K562 (cell line): ENCODE data around the gene ADM. TPM values are rescaled to one million over a fixed set of nuclear protein-coding genes. Genes with fewer than 3 reads are reported as not detected.
A peak's percentile ranks its signal among the peaks of the same experiment; 100 is the strongest.

ENCODE experiments used
- ATAC-seq: fragments of 200-7000 bp; cut with Tn5 transposase; 3 replicates; pipeline ENCODE4 v1.9.1; 2020; ENCODE audit warnings: moderate library complexity
- Bru-seq: library from RNA; stranded (reverse); fragments of 400-500 nt; gene quantifications from one replicate; lab custom pipeline; 2021; lab: Mats Ljungman, UMichigan
- BruChase-seq, 2 experiments: library from RNA; stranded (reverse); fragments of 400-500 nt; gene quantifications; one replicate each; lab custom pipeline; 2021; lab: Mats Ljungman, UMichigan
- BruUV-seq: library from RNA; stranded (reverse); fragments of 400-500 nt; replicated peaks from 2 replicates; lab custom pipeline; 2021; lab: Mats Ljungman, UMichigan
- CTCF ChIA-PET: fragments of 300-600 bp; formaldehyde crosslinking; extraction: SDS; loops from one replicate; lab custom pipeline; 2021; ENCODE audit warnings: low intra/inter-chr PET ratio; lab: Yijun Ruan, JAX
- POLR2A ChIA-PET: fragments of 300-600, 350-650 bp; sonication (Branson Sonifier 250); formaldehyde crosslinking; extraction: SDS; loops from one replicate; lab custom pipeline; 2021; ENCODE audit warnings: antibody characterized with exemption, inconsistent platforms; lab: Yijun Ruan, JAX
- DNase-seq, 4 experiments: peaks; one replicate each; pipeline versions ENCODE4 v3.0.0 to v3.0.0-alpha.2; 2011 to 2018; ENCODE audit warnings: low spot score in 3 of 4, mixed read lengths in 3 of 4; ENCODE audit errors: extremely low read depth in 1 of 4
- FAIRE-seq: peaks from 2 replicates; lab custom pipeline; 2011; peaks lifted over from hg19 to GRCh38; lab: Jason Lieb, UNC
- H2AFZ ChIP-seq: 2 replicates; pipeline ENCODE4 v1.6.0; 2011; ENCODE audit warnings: low read depth, low read length, control low read depth, inconsistent platforms
- H3K27ac ChIP-seq: fragments of 200-600 bp; 3 replicates; pipeline ENCODE4 v1.8.0; 2011; ENCODE audit warnings: low read depth, mild to moderate bottlenecking, control low read depth, inconsistent platforms, low read length, moderate library complexity, mixed read lengths; ENCODE audit errors: extremely low read depth
- H3K27me3 ChIP-seq, 2 experiments: fragments of 300-600 bp in 1 of 2; 2 replicates in 1 of 2; 3 replicates in 1 of 2; pipeline versions ENCODE4 v1.6.0 to v1.8.0; 2011; ENCODE audit warnings: inconsistent platforms in 2 of 2, low read length in 2 of 2, mild to moderate bottlenecking in 1 of 2, mixed read lengths in 1 of 2, moderate library complexity in 1 of 2; ENCODE audit not compliant: control insufficient read depth in 2 of 2, insufficient read depth in 2 of 2
- H3K36me3 ChIP-seq: fragments of 300-600 bp; 3 replicates; pipeline ENCODE4 v1.8.0; 2011; ENCODE audit warnings: mild to moderate bottlenecking, low read length, inconsistent platforms; ENCODE audit not compliant: control insufficient read depth, insufficient read depth
- H3K4me1 ChIP-seq, 2 experiments: fragments of 200-600 bp in 1 of 2; replicated peaks in 1 of 2; 2 replicates in 1 of 2; 3 replicates in 1 of 2; pipeline versions ENCODE4 v1.5.1 to v1.8.0; 2011; ENCODE audit warnings: inconsistent platforms in 2 of 2, low read length in 2 of 2, mild to moderate bottlenecking in 1 of 2, mixed read lengths in 1 of 2, moderate library complexity in 1 of 2; ENCODE audit not compliant: control insufficient read depth in 2 of 2, insufficient read depth in 2 of 2
- H3K4me2 ChIP-seq: 2 replicates; pipeline ENCODE4 v1.6.1; 2011; ENCODE audit warnings: low read length, control low read depth, inconsistent platforms, mixed read lengths; ENCODE audit not compliant: insufficient read depth
- H3K4me3 ChIP-seq: fragments of 200-600 bp; sonication (generic), shearing (Covaris generic); 2 replicates; pipeline ENCODE4 v1.5.1; 2016; ENCODE audit warnings: control low read depth, inconsistent platforms
- H3K79me2 ChIP-seq: fragments of 200-600 bp; 3 replicates; pipeline ENCODE4 v1.8.0; 2011; ENCODE audit warnings: low read length, inconsistent platforms; ENCODE audit not compliant: control insufficient read depth, insufficient read depth
- H3K9ac ChIP-seq, 2 experiments: 2 replicates each; pipeline versions ENCODE4 v1.6.0 to v1.6.1; 2011; ENCODE audit warnings: low read depth in 2 of 2, low read length in 2 of 2, control low read depth in 1 of 2, inconsistent platforms in 1 of 2, mild to moderate bottlenecking in 1 of 2, mixed read lengths in 1 of 2; ENCODE audit not compliant: insufficient read depth in 1 of 2
- H3K9me1 ChIP-seq: one replicate; pipeline ENCODE4 v1.6.0; 2011; ENCODE audit warnings: inconsistent platforms, mild to moderate bottlenecking, low read length, moderate library complexity; ENCODE audit not compliant: control insufficient read depth, insufficient read depth
- H3K9me3 ChIP-seq: replicated peaks from 2 replicates; pipeline ENCODE4 v1.5.1; 2011; ENCODE audit warnings: low read depth, low read length, inconsistent platforms; ENCODE audit not compliant: control insufficient read depth, insufficient read depth
- H4K20me1 ChIP-seq: replicated peaks from 2 replicates; pipeline ENCODE4 v1.6.1; 2011; ENCODE audit warnings: low read length, inconsistent platforms, mixed read lengths; ENCODE audit not compliant: control insufficient read depth, insufficient read depth
- RAD21 ChIP-seq, 2 experiments: fragments of 250-450 bp in 1 of 2; fragments of 450-650 bp in 1 of 2; sonication (Bioruptor Pico) in 1 of 2; formaldehyde crosslinking in 1 of 2; IDR thresholded peaks in 1 of 2; conservative IDR thresholded peaks in 1 of 2; 2 replicates each; pipeline versions ENCODE4 v1.4.0 to v1.8.0; 2020 to 2022; ENCODE audit warnings: mild to moderate bottlenecking in 2 of 2, moderate library complexity in 1 of 2
- ZBTB40 ChIP-seq, 2 experiments: fragments of 450-650 bp in 1 of 2; sonication (generic) in 1 of 2; formaldehyde crosslinking in 1 of 2; IDR thresholded peaks; 2 replicates each; pipeline versions ENCODE4 v1.7.1 to v1.9.0; 2016 to 2022; ENCODE audit warnings: inconsistent platforms in 1 of 2, mild to moderate bottlenecking in 1 of 2, missing genetic modification reagents in 1 of 2
- WGBS: fragments of 100-300 bp; shearing (Covaris generic); methylation state at CpG from one replicate; pipeline ENCODE4 v1.1.6; 2016; ENCODE audit warnings: low coverage, mixed read lengths; ENCODE audit not compliant: insufficient coverage; ENCODE audit errors: missing lambda C conversion rate; 5-methylcytosine and 5-hydroxymethylcytosine counted together
- in situ Hi-C: fragments of 300-500 bp; cut with MboI; formaldehyde crosslinking; loops from 4 replicates; pipeline ENCODE4 v1.15.0; 2018; ENCODE audit warnings: inconsistent platforms, mixed read lengths
- intact Hi-C: fragments of 100-400 bp; cut with micrococcal nuclease; formaldehyde crosslinking; loops from 2 replicates; pipeline ENCODE4 v1.14.2; 2022
- long read RNA-seq, 3 experiments: library from polyadenylated mRNA in 2 of 3; library from RNA in 1 of 3; unstranded in 2 of 3; stranded (forward) in 1 of 3; transcript quantifications; one replicate each; pipeline ENCODE4 v2.0.0, GENCODE V29; 2019 to 2022
- polyA minus RNA-seq, 3 experiments: library from RNA; depleted of rRNA, polyadenylated mRNA; stranded (reverse); fragments of >200 nt; gene quantifications; 2 replicates each; pipeline ENCODE4 v1.2.3, GENCODE V29; 2011
- polyA plus RNA-seq, 8 experiments: library from polyadenylated mRNA; depleted of rRNA in 4 of 8; stranded (reverse) in 5 of 8; unstranded in 3 of 8; fragments of >200 nt; fragmentation: Nextera tagmentation in 2 of 8; fragmentation: Illumina TruSeq in 1 of 8; extraction: Ambion mirVana in 2 of 8; extraction: Trizol in 1 of 8; gene quantifications; 2 replicates each; pipeline versions ENCODE4 v1.2.1 to v1.2.3, GENCODE V29; 2011 to 2014; ENCODE audit warnings: inconsistent platforms in 1 of 8, missing spikeins in 1 of 8
- total RNA-seq, 7 experiments: library from RNA; depleted of rRNA in 6 of 7; stranded (reverse); fragments of >200 nt in 6 of 7; fragmentation: Illumina TruSeq in 2 of 7; extraction: Trizol in 2 of 7; gene quantifications; 2 replicates each; pipeline versions ENCODE4 v1.2.1 to v1.2.3, GENCODE V29; 2011 to 2021; ENCODE audit warnings: low replicate concordance in 1 of 7

The ADM gene
- total RNA-seq (2011; cell fraction: chromatin; rRNA removed; ENCODE audit: low replicate concordance): 0.35 and 1.2 TPM in 2 replicates
- total RNA-seq (2011; cell fraction: nucleolus; rRNA removed): 0.39 and 1.7 TPM in 2 replicates
- 0.46 and 1.0 TPM in 2 replicates for total RNA-seq (2011; cell fraction: nucleoplasm; rRNA removed)
- total RNA-seq (2014; rRNA removed): not detected in 2 replicates
- total RNA-seq (2014; rRNA removed; fragmentation: Illumina TruSeq; extraction: Trizol): not detected in 2 replicates
- total RNA-seq (2015; rRNA removed; fragmentation: Illumina TruSeq; extraction: Trizol): not detected in 2 replicates
- 0.49 and 0.78 TPM in 2 replicates for total RNA-seq (2021)
- 0.32 and 0.47 TPM in 2 replicates for polyA plus RNA-seq (2011; rRNA removed)
- polyA plus RNA-seq (2011; cell fraction: cytosol; rRNA removed): 0.25 and 0.59 TPM in 2 replicates
- polyA plus RNA-seq (2011; cell fraction: nucleus; rRNA removed): 0.63 and 1.0 TPM in 2 replicates
- polyA plus RNA-seq (2012): 0.21 and 0.30 TPM in 2 replicates
- not detected in 2 replicates for polyA plus RNA-seq (2014; fragmentation: Illumina TruSeq; extraction: Trizol)
- polyA plus RNA-seq (2014; fragmentation: Nextera tagmentation; extraction: Ambion mirVana): not detected
- polyA plus RNA-seq (2014; rRNA removed): 0.20 and 0.23 TPM in 2 replicates
- not detected in 2 replicates for polyA minus RNA-seq (2011; rRNA and poly(A)+ RNA removed)
- 0.67 and 0.73 TPM in 2 replicates for polyA minus RNA-seq (2011; cell fraction: cytosol; rRNA and poly(A)+ RNA removed)
- 0.40 and 0.89 TPM in 2 replicates for polyA minus RNA-seq (2011; cell fraction: nucleus; rRNA and poly(A)+ RNA removed)
- Bru-seq, nascent RNA: percentile 28 among the genes with signal in this experiment
- BruChase-seq, experiment 1, labeled RNA remaining after a 2-hour chase: percentile 36 among the genes with signal in this experiment
- BruChase-seq, experiment 2, labeled RNA remaining after a 6-hour chase: percentile 42 among the genes with signal in this experiment
- long read RNA-seq, experiment 1, partial matches to known transcripts: 0 of 1 reads
- long read RNA-seq, experiment 1, other reads (novel, unspliced or antisense): 0 of 1 reads
- long read RNA-seq, experiment 2, partial matches to known transcripts: 0 of 1 reads
- long read RNA-seq, experiment 2, other reads (novel, unspliced or antisense): 0 of 1 reads
- long read RNA-seq, experiment 3: 0 reads

GRCh38 chr11:10304495-10305261 lies at the start of gene ADM:
Gene ADM, plus strand, starts transcription at chr11:10305073. Its CDS starts 628 bp downstream, at chr11:10305701.
- peak; percentile 53 to 64 (median 61) for DNase-seq
- in situ Hi-C loops (loop anchor here (25.0 kb wide), 1 partner anchor 442 kb away; no protein-coding TSS in a partner anchor), intact Hi-C loops (loop anchor here (1.0 to 5.0 kb wide), 4 partner anchors 96 to 692 kb away; no protein-coding TSS in a partner anchor)
- no peaks in the 10 kb centered on the region for H3K9me3 ChIP-seq
- H3K27me3 ChIP-seq: peaks cover 25 to 27% of the 10 kb centered on the region in 2 experiments
- no TSS peak for BruUV-seq
- peak within 1 kb of the TSS; percentile 84 for H2AFZ ChIP-seq
- peak within 1 kb of the TSS; percentile 38 for H3K4me3 ChIP-seq
- H3K9ac ChIP-seq: 0 out of 4 replicates have a peak within 1 kb of the TSS, but pooled peaks of 1 of the 2 experiments have one; percentile 53
- no peak for FAIRE-seq
- no peaks in the 10 kb centered on the region for H3K36me3 ChIP-seq
- POLR2A ChIA-PET: interaction anchor here (0.6 to 1.4 kb wide), 3 partner anchors 10 to 1404 kb away, joined by 3 to 5 read pairs (median 4); no protein-coding TSS in a partner anchor
- peaks cover 20 to 53% of the 10 kb centered on the region in 2 experiments for H3K4me1 ChIP-seq
- H3K27ac ChIP-seq: no peak within 1 kb of the TSS
- 0 out of 2 replicates have a peak, but pooled peaks cover 4% of the 10 kb centered on the region for H4K20me1 ChIP-seq
- no peaks in the 10 kb centered on the region for H3K79me2 ChIP-seq
- 11% methylated on average over 21 of the region's 48 CpGs for WGBS
- CTCF ChIA-PET: no interaction called here
- H3K4me2 ChIP-seq: peak within 1 kb of the TSS; percentile 84
- peak; percentile 62 for ATAC-seq
- H3K9me1 ChIP-seq: no peaks in the 10 kb centered on the region
- TF ChIP-seq ZBTB40 (IDR thresholded peaks at IDR 0.05) (no peak), ZBTB40 (CRISPR knock-in tag; IDR thresholded peaks at IDR 0.05) (no peak), RAD21 (CRISPR knock-in tag; conservative IDR thresholded peaks at IDR 0.05 in 1 of 2, IDR thresholded peaks at IDR 0.05 in 1 of 2) (0 out of 4 replicates have a peak, but pooled peaks of 1 of the 2 experiments have one; percentile 20)
